NCI-H2107 treated with DMSO at 0.1 percent for 48 hours (cell line): ENCODE data around the gene CTU2.

Experiments used
- DNase-seq: peaks from one replicate; lab custom pipeline; 2025; ENCODE audit not compliant: unreplicated experiment; lab: John Stamatoyannopoulos, UW

The CTU2 gene

DNA sequence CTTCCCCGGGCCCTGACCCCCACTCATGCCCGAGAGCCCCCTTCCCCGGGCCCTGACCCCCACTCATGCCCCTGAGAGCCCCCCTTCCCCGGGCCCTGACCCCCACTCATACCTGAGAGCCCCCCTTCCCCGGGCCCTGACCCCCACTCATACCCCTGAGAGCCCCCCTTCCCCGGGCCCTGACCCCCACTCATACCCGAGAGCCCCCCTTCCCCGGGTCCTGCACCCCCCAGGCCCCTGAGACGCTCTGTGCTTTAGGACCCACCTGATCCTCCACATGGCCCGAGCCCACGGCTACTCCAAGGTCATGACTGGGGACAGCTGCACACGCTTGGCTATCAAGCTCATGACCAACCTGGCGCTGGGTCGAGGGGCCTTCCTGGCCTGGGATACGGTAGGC is 6.8 kb downstream of the CTU2 start:
- DNase-seq = no peak

DNA sequence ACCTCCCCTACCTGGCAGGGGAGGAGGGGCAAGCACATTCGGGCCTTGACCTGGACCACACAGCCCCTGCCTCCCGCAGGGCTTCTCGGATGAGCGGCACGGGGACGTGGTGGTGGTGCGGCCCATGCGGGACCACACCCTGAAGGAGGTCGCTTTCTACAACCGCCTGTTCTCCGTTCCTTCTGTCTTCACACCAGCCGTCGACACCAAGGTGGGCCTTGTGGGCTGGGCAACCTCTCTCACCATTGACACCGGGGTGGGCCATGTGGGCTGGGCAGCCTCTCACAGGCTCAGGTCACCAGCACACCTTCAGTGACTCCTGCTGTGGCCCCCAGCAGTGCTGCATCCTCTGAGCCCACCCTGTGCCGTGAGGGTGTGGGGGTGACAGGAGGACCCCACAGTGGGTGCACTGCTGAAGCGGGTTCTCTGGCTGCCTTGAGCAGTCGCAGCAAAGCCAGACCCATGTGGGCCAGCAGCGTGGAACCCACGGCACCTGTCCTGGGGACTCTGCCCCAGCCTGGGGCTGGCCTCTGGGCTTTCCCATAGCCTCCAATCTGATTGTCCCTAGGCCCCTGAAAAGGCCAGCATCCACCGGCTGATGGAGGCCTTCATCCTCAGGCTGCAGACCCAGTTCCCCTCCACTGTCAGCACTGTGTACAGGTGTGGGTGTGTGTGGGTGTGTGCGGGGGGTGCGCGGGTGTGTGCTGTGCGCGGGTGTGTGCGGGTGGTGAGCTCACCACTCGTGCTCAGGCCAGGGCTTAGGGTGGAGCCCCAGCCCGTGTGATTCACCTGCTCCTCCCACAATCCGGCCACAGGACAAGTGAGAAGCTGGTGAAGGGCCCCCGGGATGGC is 7.5 kb downstream of the CTU2 start:
- DNase-seq = no peak

DNA sequence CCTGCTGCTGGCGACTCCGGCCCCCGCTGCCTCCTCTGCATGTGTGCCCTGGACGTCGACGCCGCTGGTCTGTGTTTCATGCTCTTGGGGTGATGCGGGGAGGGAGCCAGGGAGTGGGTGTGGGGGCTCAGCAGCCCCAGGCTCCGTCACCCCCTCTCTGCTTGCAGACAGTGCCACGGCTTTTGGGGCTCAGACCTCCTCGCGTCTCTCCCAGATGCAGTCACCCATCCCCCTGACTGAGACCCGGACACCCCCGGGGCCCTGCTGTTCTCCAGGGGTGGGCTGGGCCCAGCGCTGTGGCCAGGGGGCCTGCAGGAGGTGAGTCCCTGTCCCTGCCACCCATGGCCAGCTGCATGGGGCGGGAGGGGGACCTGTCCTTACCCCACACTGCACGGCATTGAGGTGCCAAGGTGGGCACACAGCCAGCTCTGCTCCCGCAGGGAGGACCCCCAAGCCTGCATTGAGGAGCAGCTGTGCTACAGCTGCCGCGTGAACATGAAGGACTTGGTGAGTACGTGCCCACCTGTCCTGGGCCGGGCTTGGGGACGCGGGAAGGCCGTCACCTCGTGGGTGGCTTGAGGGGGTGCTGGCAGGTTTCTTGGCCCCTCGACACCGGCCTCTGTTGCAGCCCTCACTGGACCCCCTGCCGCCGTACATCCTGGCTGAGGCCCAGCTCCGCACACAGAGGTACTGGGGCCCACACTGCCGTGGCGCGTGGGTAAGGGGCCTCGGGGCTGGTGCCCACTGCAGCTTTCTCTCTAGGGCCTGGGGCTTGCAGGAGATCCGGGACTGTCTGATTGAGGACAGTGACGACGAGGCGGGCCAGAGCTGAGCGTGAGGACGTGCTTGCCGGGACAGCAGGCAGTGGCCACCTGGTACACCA is 8.4 kb downstream of the CTU2 start:
- no peak for DNase-seq

DNA sequence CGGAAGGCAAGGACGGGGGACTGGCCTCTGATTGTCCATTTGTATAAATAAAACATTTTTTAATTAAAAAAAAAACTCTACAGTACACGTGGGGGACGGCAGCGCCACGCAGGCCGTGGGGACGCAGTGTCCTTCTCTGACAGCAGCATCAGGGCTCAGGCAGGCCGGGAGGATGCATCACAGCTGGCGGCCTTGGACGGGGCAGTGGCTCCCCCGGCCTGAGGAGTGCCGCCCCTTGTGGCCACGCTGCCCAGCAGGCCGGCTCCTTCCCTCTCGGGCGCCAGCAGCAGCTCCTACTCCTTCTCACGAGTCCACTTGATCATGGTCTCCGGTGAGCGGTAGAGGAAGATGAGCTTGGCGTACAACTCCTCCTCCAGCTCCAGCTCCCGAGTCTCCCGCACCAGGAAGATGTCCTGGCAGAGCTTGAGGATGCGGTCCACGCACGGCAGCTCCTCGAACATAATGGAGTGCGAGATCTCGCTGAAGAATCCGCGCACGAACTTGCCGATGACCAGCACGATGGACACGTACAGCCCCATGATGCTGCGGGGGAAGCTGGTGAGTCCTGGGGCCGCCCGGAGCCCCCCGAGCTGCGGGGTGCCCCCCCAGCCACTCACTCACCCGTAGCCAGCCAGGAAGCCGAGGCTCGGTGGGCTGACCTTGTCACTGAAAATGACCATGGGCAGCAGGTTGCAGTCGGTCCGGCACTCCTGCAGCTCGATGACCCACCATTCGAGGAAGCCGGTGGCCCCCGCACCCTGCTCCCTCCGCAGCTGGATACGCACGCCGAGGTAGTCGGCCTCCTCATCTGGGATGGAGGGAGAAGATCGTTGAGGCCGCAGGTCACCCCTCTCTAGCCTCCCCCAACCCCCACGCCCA is 9.2 kb downstream of the CTU2 start:
- DNase-seq = no peak

DNA sequence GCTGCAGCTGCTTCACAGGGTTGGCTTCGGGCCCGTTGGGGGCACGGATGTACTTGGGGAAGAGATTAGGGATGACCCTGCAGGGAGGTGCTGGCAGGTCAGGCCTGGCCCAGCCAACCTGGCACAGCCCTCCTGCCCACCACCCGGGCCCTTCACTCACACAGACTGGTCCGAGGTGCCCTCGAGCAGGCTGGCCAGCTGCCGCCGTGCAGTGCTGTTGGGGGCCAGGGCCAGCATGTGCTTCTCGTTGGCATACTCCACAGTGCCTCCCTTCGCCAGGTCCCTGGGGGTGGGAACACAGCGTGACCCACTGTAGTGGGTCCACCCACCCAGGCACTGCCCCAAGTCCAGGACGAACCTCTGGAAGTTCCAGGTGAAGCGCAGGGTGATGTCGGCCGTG is 9.9 kb downstream of the CTU2 start:
- no peak for DNase-seq

DNA sequence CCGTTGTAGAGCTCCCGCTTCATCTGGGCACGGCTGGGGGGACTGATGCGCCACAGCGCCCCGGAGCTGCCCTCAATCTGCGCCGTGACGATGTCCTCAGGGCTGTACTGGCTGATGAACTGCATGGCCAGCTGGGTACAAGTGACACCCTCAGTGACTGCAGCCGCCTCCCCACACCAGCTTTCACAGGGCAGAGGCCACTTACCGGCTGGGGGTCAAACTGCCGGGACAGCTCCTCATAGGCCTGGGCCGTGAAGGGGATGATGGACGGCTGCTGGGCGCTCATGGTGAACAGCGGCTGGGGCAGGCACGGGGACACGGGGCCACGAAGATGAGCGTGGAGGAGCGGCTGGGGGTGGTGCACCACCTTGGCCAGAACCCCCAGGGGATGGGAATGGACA is 10.3 kb downstream of the CTU2 start:
- DNase-seq = no peak

DNA sequence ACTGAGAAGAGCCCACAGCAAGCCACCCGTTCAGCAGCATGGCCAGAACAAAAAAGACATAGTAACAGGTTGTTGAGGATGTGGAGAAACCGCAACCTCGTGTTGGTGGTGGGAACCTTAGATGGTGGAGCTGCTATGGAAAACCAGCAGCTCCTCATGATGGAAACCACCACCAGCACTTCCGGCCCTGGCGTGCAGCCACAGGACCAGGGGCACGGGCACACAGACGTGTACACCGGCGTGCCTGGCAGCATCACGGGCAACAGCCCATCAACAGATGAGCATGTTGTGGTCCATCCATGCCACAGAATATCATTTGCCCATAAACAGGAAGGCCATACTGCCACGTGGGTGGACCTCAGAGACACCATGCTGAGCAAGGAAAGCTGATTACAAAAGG is 11.9 kb downstream of the CTU2 start:
- no peak for DNase-seq

DNA sequence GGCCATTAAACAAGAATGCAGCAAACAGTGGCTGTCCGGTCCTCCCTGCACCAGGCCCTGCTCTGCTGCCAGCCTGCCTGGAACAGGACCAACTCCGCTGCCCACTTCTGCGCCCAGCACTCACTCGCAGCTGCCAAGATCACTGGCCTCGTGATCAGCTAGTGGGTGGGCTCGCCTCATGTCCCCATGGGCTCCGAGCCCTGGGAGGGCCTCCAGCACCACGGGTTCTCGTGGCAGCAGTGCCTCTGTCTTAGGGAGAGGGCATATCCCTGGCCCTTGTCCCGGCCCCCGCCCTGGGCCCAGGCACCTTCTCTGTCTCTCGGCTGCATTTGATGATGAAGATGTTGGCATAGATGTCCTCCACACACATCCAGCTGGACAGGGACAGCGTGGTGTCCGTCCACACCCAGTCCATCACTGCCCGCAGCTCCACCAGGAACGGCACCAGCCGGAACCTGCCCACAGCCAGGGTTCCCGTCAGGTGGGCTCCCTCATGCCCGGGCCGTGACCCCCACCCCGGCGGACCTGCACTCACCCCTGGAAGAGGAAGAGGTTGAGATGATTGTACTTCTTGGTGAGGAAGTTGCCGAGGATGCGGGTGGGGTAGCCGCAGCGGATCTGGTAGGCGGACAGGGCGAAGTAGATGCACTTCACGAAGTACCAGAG is 13.1 kb downstream of the CTU2 start:
- no peak for DNase-seq

DNA sequence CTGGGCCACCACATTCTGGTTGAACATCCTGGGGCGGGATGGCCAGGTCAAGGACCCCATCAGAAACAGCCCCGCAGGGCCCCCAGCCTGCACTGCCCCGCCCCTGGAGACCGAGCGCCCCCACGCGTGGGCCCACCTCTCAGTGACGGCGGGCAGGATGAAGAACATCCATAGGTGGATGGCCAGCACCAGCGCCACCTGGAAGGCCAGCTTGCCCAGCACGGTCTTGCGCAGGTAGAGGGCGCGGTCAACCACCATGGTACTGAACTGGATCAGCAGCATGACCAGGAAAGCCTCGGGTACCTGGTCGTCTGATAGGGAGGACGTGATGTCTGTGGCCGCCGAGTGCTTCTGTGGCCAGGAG is 13.6 kb downstream of the CTU2 start:
- no peak for DNase-seq

DNA sequence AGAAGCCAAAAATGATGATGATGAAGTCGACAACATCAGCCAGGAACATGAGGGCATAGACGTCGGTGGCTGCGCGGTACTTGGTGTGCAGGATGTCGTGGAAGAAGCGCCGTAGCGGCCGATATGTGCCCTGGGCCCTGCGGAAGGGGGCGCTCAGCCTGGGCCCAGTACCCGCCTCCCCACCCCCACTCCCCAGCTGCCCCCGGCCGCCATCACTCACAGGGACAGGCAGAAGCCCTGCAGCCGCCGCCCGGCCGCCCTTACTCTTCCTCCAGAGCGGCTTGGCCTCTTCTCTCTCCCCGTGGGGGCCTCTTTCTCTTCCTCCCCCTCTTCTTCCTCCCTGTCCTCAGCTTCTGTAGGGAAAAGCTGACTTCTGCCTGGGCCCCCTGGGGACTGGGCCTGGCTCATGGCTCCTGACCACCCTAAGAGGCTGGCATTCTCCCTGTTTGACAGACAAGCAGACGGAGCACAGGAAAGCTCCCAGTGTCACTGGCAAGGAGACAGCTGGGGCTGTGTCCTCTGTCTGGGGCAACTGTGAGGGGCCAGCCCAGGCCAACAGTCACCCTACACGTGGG is 14.2 kb downstream of the CTU2 start:
- DNase-seq = no peak

DNA sequence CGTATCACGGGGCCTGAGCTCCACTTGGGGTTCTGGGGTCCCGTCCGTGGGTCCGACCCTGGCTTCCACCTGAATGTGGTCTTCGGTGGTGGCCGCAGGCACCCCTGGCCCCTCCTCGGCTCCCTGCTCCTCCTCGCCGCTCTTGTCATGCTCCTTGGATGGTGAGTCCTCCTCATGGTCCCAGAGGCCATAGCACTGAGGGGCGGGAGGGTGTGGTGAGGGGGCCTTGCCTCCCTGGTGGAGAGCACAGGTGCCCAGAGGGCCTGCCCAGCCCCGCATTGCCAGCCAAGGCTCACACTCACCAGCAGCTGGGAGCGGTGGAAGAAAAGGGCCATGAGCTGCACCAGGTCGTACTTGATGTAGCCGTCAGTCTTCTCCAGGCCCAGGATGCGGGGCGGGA is 14.9 kb downstream of the CTU2 start:
- DNase-seq = no peak

DNA sequence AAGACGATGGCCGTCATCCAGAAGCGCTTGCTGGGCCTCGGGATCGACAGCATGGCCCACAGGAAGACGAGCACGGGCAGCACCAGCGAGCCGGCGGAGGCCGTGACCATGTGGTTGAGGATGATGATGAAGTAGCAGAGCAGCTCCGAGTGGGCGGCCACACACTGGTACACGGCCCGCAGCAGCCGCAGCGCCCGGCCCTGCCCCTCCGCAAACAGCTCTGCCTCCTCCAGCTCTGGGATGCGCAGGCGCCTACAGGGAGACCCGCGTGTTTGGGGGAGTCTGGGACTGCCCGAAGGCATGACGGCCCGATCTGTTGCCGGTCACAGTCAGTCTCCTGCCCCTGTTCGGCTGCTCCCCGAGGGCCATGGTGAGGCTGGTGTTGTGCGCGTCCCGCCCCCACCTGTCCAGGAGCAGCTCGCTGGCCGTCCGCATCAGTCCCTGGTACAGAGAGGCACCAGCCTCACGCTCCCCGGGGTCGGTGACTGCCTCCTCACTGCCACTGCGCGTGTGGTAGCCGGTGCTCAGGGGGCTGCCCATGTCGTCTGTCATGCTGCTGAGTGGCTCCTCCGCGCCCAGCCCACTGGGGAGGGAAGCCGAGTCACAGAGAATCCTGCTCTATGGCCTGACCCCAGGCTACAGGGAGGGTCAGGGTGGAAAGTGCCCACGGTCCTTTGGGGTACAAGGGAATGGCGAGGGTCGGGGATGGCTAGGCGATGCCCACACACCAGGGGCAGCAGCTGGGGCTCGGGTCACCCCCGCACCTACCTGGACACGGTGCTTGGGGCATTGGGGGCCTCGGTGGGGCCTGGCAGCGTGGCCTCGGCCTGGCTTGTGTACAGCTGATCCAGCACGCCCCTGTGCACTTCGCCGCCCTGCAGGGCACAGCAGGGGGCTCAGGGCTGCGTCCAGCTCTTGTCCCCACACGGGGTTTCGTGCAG is 15.8 kb downstream of the CTU2 start:
- DNase-seq = no peak

DNA sequence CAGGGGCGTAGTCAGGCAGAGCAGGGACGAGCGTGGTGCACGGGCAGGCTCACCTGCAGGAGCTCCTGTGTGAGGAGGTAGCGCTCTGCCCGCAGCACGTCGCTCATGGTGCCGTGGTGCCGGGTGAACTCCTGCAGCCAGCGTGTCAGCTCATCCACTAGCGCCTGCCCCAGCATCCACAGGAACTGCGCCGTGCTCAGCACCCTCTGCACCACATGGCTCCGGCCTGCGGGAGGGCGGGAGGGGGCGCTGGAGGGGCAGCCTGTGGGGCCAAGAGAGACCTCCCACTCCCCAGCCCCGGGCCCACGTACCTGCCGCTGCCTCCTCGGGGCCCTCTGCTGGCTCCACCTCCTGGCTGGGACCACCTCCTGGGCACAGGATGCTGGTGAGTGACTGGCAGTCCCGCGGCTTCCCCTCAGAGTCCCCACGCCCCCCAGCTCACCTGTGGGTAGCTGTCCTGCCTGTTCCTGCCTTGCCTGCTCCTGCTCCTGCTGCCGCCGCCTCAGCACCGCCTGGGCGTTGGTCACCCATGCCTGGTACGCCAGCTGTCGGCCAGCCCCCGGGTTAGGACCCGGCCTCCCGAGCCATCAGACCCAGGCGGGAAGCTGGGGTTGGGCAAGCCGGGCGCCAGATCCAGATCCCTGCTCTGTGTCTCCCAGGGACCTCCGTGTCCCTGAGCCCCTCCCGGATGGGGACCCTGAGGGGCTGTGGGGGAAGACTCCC is 16.6 kb downstream of the CTU2 start:
- no peak for DNase-seq

DNA sequence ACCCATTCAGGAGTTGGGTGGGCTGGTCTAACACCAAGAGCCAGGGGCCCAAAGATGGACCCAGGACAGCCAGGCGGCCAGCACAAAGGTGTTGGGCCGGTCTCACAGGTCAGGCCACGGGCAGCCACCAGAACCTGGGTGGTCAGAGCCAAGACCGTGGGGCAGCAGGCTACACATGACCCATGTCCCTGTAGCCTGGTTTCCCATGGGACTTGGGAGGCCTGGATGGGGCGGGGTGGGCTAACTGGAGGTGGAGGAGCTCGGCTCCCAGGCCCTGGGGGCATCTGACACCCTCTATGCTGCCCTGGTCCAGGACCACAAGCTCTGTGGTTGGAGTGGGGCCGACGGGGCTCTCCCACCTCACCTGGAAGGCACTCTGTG is 17.2 kb downstream of the CTU2 start:
- DNase-seq = no peak

DNA sequence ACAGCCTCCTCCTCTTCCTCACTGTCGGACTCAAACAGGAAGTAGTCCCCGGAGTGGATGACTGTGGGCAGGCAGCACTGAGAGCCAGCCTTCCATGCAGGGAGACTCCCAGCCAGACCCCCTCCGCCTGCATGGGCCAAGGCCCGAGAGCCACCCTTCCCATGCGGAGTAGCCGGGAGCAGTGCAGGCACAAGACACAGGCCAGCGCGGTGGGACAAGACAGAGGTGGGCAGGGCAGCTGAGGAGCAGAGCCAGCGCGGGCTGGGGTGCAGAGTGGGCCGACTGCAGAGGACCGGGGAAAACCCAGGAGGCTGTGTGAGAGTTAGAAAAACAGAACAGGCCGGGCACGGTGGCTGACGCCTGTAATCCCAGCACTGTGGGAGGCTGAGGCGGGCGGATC is 17.6 kb downstream of the CTU2 start:
- no peak for DNase-seq

DNA sequence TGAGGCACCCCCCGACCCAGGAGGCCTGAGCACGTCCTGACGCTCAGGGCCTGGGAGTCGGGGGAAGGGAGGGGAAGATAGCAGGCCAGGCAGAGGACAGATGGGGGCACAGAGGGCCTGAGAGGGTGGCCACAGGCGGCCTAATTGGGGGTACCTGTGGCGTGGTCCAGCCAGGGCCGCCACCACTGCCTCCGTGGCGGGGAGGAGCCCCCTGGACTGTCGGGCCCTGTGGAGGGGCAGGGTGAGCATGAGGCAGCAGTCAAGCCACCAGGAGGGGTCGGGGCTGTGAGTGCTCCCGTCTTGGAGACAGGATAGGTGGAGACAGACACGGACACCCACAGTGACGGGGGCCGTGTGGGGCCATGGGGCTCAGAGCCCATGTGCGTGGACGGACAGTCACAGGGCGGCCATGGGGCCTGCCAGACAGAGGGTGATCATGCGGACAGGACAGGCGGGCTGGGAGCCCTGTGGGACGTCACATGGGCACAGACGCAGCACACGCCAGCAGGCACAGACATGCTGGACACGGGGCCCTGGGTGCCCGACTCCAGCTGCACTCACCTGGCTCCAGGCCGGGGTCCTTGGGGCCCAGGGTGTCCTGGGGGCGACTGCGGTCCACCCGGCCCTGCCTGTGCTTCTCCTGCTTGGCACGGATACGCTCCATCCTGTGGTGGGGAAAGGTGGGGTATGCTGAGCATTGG is 18.7 kb downstream of the CTU2 start:
- DNase-seq = no peak

DNA sequence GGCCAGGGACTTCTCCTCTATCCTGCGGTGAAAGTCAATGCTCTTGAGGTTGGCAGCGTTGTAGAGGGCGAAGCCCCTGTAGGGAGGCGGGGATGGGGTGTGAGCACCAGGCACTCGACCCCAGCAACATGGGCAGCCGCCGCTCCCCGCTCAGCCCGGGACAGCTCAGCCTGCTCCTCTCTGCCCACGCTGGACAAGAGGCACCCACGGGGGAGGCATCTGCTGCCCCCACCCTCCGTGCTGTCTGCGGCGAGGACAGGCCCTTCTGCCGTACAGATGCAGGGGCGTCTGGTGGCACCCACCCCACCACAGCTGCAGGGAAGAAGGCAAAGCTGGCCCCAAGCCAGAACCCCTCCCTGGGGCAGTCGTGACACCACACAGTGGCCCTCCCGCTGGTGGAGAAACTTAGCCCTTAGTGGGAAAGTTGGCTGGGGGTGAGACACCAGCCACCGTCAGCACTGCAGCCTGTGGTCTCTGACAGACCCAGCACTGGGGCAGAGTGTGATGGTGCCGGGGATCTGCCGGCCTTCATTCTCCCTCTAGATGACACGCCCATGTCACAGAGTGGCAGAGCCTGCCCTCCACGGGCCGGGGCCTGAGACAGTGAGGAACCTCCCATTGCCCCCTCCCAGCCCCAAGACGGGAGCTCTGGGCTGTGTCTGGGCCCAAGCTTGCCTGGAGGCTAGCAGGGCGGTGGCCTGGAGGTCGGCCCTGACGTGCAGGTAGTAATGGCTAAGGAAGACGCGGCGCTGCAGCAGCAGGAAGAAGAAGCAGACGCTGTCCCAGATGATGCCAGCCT is 19.5 kb downstream of the CTU2 start:
- DNase-seq = no peak

DNA sequence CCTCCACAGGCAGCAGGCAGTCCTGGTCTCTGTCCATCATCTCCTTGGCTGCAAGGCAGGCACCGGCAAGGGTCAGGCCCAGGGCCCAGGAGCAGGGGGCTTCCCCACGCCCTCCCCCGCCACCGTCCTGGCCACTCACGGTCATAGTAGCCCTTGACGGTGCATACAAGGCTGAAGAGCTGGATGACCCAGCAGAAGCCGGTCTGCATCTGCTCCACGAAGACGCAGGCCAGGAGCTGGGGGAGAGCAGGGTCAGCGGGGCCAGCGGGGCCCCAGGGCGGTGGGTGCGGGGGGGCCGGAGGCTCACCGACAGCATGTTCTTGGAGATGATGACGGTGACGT is 20.1 kb downstream of the CTU2 start:
- no peak for DNase-seq
